Eye (tissue), 1 donor: ENCODE data around the gene CYB5R3.
"Not testable (repeated sequence)": the region's sequence is repeated elsewhere in the genome, so short reads cannot be mapped to it uniquely, and the experiment has no call there.

Experiments used
- DNase-seq: peaks from one replicate; pipeline ENCODE4 v3.0.0-alpha.2; 2015

Gene CYB5R3

GRCh38 chr22:42677936-42678335, 28.7 kb upstream of the CYB5R3 start:
- DNase-seq, result not testable (repeated sequence)

- DNase-seq, result no peak
Observed at GRCh38 chr22:42676059-42676607, 26.9 kb upstream of the CYB5R3 start.

DNA sequence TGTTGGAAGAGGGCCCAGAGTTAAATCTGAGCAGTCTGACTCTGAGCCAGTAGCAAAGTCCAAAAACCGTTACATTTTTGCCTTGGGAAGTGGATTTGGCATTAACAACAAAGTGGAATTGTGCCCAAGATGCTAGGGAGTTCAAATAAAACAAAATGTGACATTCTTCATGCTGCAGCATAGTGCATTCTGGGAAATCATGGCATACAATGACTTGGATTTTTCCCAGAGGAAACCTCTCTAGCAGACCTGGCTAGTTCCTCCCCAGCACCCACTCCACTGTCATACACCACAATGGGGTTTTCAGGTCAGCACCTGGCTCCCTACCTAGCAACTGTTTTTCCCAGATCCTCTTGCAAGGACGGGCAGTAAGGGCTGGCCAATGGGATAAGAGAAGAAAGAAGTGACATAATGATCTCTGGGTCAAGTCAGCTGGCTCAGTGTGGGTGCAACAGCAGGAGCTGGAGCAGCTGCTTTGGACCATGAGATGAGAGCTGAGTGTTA, 24.8 kb upstream of the CYB5R3 start:
- DNase-seq, result no peak

DNA sequence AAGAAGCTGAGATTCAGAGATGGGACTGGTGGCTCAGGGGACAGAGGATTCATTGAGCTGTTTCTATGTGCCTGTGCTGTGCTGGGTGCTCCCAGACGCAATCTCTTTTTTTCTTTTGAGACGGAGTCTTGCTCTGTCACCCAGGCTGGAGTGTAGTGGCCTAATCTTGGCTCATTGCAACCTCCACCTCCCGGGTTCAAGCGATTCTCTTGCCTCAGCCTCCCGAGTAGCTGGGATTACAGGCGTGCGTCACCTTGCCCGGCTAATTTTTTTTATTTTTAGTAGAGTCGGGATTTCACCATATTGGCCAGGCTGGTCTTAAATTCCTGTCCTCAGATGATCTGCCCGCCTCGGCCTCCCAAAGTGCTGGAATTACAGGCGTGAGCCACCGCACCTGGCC, 23.9 kb upstream of the CYB5R3 start:
- not testable (repeated sequence) for DNase-seq

GRCh38 chr22:42670921-42671709, 21.9 kb upstream of the CYB5R3 start:
- DNase-seq, result no peak

DNA sequence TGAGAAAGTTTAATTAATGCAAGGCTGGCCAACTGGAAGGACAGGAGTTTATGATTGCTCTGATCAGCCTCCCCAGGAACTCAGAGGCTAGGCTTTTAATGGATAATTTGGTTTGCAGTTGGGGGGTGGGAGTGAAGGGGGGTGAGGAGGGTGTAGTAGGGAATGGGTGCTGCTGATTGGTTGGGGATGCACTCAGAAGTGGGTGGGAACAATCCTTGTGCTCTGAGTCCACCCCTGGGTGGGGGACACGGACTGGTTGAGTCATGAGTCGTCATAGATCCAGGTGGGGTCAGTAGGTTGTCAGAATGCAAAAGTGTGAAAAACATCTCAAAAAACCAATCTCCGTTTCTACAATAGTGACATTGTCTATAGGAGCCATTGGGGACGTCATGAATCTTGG, 20.9 kb upstream of the CYB5R3 start:
- DNase-seq, result no peak

- DNase-seq, result not testable (repeated sequence)
Observed at GRCh38 chr22:42666393-42666792, 17.2 kb upstream of the CYB5R3 start.

- DNase-seq, result no peak
Observed at GRCh38 chr22:42664976-42665831, 16.0 kb upstream of the CYB5R3 start.

- peak; percentile 94 for DNase-seq
Observed at GRCh38 chr22:42661985-42662831, 13.0 kb upstream of the CYB5R3 start.

DNA sequence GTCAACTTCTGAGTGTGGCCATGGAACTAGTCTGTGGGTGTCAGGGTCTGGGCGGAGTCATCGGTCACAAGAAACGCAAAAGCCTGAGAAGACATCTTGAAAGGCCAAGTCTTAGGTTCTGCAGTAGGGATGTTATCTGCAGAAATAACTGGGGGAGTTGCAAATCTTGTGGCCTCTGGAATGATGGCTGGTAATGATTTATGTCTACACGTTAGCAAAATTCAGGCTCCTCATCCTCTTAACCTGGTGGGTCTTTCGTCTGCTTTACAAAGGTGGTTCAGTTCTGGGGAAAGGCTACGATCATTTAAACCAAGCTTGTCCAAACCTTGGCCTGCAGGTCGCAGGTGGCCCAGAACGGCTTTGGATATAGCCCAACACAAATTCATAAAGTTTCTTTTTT, 7.4 kb upstream of the CYB5R3 start:
- DNase-seq, result no peak

- DNase-seq, result peak; percentile 40
Observed at GRCh38 chr22:42655693-42656092, 6.5 kb upstream of the CYB5R3 start.

- no peak for DNase-seq
Observed at GRCh38 chr22:42654436-42655073, 5.4 kb upstream of the CYB5R3 start.

GRCh38 chr22:42653999-42654398, 4.8 kb upstream of the CYB5R3 start:
- DNase-seq, result no peak

- no peak for DNase-seq
Observed at GRCh38 chr22:42651134-42651533, 1.9 kb upstream of the CYB5R3 start.

GRCh38 chr22:42648368-42649245, 585 bp downstream of the CYB5R3 start:
- peak; percentile 63 for DNase-seq

DNA sequence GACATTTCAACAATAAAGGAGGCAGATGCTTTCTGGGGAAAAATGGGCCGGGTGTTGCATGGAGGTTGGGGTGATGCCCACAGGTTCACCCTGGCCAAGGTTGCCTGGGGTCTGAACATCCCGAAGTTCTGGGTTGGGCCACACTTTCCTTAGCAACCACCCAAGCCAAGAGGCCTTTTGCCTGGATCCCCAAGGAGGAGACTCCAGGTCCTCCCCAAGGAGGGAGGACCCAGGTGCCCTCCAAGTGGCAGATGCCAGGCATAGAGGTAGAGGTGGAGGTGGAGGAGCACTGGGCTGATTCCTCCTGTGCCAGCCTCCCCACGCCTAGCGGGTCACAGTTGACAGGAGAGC, 1.2 kb downstream of the CYB5R3 start:
- no peak for DNase-seq

- DNase-seq, result no peak
Observed at GRCh38 chr22:42646569-42647525, 2.3 kb downstream of the CYB5R3 start.

DNA sequence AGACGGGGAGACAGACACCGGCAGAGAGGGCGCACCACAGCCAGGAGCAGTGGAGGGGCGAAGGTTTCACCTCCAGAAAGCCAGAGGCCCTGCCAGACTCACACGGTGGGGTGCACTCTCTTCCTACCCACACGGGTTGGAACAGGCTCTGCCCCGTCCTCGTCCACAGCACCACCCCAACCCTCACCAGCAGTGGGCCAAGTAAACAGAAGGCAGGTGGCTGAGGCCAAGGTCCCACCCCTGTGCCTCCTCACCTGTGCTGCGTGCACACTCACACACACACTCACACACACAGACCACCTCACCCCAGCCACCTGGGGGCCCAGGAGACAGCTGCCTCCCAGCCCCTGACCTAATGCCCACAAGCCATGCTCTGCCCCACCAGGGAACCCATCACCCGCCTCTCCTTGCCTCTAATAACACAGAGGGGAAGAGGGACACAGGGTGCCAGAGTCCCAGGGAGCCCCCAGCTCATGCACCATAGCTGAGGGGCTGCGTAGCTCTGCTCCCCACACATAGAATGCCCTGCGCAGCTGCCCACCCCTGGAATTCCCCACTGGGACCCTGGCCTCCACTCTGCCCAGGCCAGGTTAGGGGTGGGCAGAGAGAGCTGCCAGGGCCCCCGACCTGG, 3.1 kb downstream of the CYB5R3 start:
- DNase-seq, result no peak

GRCh38 chr22:42645341-42645937, 3.8 kb downstream of the CYB5R3 start:
- no peak for DNase-seq
